Hepatocyte (in vitro differentiated cells): ENCODE measurements around the gene CDK10.

ENCODE experiments used
- CTCF ChIP-seq: fragments of 200-600 bp; sonication (generic); IDR thresholded peaks from 2 replicates; pipeline ENCODE4 v1.5.1; 2016; ENCODE audit warnings: antibody characterized with exemption, mild to moderate bottlenecking; ENCODE audit not compliant: poor library complexity
- EZH2 ChIP-seq: fragments of 200-600 bp; sonication (generic); IDR thresholded peaks from 2 replicates; pipeline ENCODE4 v1.6.1; 2016; ENCODE audit warnings: antibody characterized with exemption, mild to moderate bottlenecking, borderline replicate concordance

- no peak for TF ChIP-seq EZH2
- no peak for TF ChIP-seq CTCF
Observed at GRCh38 chr16:89727406-89728120, 41.1 kb downstream of the CDK10 start.
